Hematopoietic multipotent progenitor cell (in vitro differentiated cells): ENCODE results near the gene AGA. TPM values are rescaled to one million over a fixed set of nuclear protein-coding genes. Genes with fewer than 3 reads are reported as not detected.
A peak's percentile ranks its signal among the peaks of the same experiment; 100 is the strongest.

ENCODE experiments used
- DNase-seq, 3 donors: peaks; one replicate each; pipeline ENCODE4 v3.0.0-alpha.2; 2011 to 2015; ENCODE audit warnings: low read depth in 2 of 3, low spot score in 2 of 3
- total RNA-seq: library from RNA; depleted of rRNA; stranded (reverse); fragments of >200 nt; gene quantifications from one replicate; pipeline ENCODE4 v1.2.3, GENCODE V29; 2012

Gene AGA
- 29.1 TPM for total RNA-seq

- DNase-seq, result peak; percentile 88 to 98 (median 96)
Measured at GRCh38 chr4:177441803-177442622, at the start of gene AGA. AGA (minus strand) TSS chr4:177442437; CDS start chr4:177442375, 62 bp downstream.

- no peak for DNase-seq
Measured at GRCh38 chr4:177492022-177492421, 49.8 kb upstream of the AGA start.

DNA sequence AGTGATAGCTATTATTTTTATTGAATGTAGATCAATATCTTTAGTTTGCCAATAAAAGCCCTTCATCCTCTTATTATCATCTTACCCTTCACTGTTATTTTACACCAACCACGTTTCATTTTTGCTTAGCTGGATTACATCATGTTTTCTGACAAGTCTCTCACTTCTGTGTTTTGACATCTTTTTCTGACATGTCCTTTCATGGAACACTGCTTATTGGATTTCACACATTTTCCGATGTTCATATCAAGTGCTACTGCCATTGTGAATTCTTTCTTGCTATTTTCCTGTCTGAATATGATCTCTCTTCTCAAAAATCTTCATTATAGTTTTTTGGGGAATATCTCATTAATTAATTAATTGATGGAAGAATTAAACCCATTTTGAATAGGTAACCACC, 48.5 kb upstream of the AGA start:
- no peak for DNase-seq

GRCh38 chr4:177489471-177490246, 47.4 kb upstream of the AGA start:
- no peak for DNase-seq

- no peak for DNase-seq
Measured at GRCh38 chr4:177487977-177488376, 45.7 kb upstream of the AGA start.

DNA sequence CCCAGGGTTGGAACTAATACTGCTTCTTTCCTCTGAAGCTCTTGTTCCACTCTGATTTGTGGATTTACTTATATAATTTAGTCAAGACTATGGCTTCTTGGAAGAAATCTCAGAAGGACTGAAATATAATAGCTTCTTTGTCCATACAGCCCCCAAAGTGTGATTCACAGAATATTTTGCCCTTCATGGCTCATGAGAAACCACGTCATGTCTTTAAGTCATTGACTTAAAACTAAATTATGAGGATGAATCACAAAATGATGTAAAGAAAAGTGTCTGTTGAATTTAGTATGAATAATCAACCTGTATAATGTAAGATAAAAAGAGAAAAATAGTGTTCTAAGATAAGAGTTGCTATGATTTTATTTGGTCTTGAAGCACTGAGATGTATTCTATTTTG, 43.3 kb upstream of the AGA start:
- no peak for DNase-seq

DNA sequence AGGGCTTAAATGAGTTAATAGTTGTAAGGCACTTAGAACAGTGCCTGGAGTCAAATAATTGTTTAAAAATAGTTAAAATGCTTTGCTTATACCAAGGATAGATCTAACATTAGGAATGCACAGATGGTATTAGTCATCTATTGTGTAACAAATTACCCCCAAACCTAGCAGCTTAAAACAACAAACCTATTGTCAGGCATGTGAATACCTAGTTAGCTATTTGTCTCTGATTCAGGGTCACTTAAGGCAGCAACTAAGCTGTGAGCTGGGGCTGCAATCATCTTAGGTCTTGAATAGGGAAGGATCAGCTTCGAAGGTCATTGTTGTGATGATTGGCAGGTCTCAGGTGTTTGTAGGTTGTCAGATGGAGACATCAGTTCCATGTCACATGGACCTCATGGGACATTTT, 42.4 kb upstream of the AGA start:
- DNase-seq, result no peak

DNA sequence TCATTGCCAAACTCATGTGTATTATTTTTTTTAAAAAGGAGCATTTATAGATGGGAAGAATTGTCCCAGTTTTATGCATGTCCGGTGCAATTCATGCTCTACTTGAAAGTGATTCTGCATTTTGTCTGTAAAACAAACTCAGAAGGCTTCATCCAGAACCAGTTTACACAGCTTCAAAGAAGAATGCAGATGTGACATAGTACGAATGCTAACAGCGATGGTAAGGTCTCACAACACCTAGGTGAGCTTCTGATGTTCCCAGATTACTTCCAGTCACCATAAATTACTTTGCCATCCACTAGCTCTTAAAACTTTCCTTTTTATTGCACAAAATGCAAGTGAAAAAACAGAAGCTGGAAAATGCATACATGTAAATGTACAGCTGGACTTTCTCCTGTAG, 41.5 kb upstream of the AGA start:
- no peak for DNase-seq

GRCh38 chr4:177483271-177483670, 41.0 kb upstream of the AGA start:
- no peak for DNase-seq

DNA sequence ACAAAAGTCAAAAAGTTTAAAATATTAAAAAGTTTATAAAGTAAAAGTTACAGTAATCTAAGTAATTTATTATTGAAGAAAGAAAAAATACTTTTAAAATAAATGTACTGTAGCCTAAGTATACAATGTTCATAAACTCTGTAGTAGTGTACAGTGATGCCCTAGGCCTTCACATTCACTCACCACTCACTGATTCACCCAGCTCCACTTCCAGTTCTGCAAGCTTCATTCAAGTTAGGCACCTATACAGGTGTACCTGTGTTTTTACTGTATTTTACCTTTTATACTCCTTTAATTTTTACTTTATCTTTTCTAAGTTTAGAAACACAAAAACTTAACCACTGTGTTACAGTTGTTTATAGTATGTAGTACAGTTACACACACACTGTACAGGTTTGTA, 40.1 kb upstream of the AGA start:
- DNase-seq, result no peak

- no peak for DNase-seq
Measured at GRCh38 chr4:177480795-177481194, 38.6 kb upstream of the AGA start.

DNA sequence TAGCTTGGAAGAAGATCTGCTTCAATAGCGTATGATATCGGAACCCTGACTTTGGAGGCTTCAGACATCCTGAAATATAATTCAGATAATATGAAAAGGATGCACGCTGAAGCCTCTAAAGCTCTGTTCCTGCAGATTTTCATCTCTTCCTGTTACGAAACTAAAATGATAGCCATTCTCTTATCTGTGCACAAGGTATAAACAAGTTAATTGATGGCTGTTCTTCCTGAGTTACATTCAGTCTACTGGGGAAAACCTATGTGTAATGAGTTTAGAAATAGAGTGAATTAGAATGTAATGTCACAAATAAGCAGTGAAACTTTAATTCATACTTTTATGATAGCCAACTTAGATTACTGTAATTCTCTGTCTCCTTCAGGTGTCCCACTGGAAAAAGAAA, 36.8 kb upstream of the AGA start:
- no peak for DNase-seq

- DNase-seq, result no peak
Measured at GRCh38 chr4:177478496-177478895, 36.3 kb upstream of the AGA start.

DNA sequence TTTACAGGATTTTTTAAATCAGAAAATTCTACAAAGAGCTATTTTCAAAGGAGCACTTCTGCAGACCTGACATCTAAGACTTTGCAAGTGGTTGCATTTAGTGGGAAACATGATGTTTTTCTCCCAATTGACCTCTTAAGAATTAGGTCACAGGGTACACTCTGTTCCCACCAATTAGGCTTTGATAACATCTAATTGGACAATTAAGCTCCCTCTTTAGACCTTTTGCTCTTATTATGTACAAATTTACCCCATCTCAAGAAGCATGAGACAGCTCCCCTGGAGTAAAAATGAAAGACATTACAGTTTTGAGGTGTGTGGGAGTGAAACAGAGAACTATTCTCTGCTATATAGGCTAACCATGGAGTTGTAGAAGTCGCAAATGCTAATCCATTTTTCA, 31.8 kb upstream of the AGA start:
- no peak for DNase-seq

- no peak for DNase-seq
Measured at GRCh38 chr4:177464026-177464425, 21.8 kb upstream of the AGA start.

DNA sequence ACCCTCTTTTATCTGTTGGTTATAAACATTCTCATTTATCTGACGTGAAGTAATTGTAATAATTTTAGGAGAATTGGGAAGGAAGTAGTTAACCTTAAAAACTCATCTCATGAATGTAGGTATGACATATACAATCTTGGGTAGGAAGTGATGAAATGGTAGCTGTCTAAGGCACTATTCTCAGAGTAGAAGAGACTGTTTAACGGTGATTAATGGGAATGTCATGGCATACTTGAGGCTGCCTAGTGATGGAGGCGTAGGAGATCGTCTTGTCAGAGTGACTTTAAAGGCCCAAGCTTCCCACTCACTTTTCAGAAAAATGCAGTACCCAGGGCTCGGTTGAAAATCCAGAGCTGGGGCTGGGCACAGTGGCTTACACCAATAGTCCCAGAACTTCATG, 19.4 kb upstream of the AGA start:
- no peak for DNase-seq

GRCh38 chr4:177460460-177460859, 18.2 kb upstream of the AGA start:
- DNase-seq, result no peak

GRCh38 chr4:177455561-177455970, 13.3 kb upstream of the AGA start:
- DNase-seq, result no peak

DNA sequence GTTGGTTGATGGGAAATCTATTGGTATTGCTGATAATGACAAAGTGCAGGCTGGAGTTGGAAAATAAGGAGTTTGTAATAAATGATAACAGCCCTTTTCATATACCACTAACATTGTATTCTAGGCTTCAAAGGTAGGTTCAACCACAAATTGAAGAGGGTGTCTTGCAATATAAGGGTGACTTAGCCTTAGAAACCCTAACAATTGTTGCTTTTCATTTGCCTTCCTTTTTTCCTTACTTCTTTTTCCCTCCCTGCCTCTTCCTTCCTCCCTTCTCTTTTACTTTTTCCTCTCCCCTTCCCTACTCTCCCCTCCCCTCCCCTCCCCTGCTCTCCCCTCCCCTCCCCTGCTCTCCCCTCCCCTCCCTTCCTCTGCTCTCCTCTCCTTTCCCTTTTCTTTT, 10.9 kb upstream of the AGA start:
- DNase-seq, result no peak

- no peak for DNase-seq
Measured at GRCh38 chr4:177451108-177451500, 8.9 kb upstream of the AGA start.

DNA sequence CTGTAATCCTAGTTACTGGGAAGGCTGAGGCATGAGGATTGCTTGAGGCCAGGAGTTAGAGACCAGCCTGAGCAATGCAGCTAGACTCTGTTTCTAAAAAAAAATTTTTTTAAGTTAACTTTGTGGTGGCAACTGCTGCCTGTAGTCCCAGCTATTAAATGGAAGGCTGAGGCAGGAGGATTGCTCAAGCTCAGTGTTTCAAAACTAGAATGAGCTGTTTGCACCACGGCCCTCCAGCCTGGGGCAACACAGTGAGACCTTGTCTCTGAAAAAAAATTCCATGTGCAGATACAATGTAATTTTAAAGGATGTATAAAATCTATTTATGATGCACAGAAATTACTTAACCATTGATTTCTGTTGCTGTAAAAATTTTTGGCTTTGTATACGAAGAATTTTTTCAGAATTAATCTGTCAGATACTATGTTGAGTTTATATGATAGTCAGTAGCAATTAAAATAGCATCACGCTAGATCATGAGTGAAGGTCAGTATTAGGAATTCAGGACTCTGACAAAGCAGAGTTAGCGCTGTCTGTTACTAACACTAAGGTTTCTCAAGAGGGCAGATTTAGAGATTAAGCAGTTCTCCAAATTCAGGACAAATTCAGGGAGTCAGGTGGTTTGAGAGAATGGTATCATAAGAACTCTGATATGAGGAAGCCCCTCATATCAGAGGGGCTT, 8.3 kb upstream of the AGA start:
- no peak for DNase-seq

GRCh38 chr4:177448850-177449249, 6.6 kb upstream of the AGA start:
- DNase-seq, result no peak
